K562 (cell line): ENCODE measurements around the gene DNAJC8. TPM values are rescaled to one million over a fixed set of nuclear protein-coding genes. Genes with fewer than 3 reads are reported as not detected.

Experiments used
- ESRRA ChIP-seq: fragments of 450-650 bp; IDR thresholded peaks from 2 replicates; pipeline ENCODE4 v1.6.1; 2014; ENCODE audit warnings: low read depth, mild to moderate bottlenecking, moderate library complexity, borderline replicate concordance
- KLF1 ChIP-seq: fragments of 450-650 bp; IDR thresholded peaks from 2 replicates; pipeline ENCODE4 v1.6.1; 2016; ENCODE audit warnings: missing genetic modification characterization, missing compliant biosample characterization
- KLF10 ChIP-seq: fragments of 250-450 bp; sonication (Bioruptor Pico); IDR thresholded peaks from 2 replicates; pipeline ENCODE4 v1.6.1; 2021; ENCODE audit warnings: matching md5 sums
- LEF1 ChIP-seq: fragments of 450-650 bp; IDR thresholded peaks from 2 replicates; pipeline ENCODE4 v1.6.1; 2016; ENCODE audit warnings: mild to moderate bottlenecking
- PRMT5 ChIP-seq: sonication (generic); formaldehyde crosslinking; IDR thresholded peaks from 2 replicates; pipeline ENCODE4 v1.5.0; 2020; ENCODE audit warnings: missing genetic modification reagents
- TAF15 ChIP-seq: fragments of 200-400 bp; formaldehyde crosslinking; IDR thresholded peaks from 2 replicates; pipeline ENCODE4 v1.6.1; 2017; ENCODE audit warnings: mild to moderate bottlenecking, low read depth, low read length, moderate library complexity
- ZNF212 ChIP-seq: fragments of 450-650 bp; formaldehyde crosslinking; IDR thresholded peaks from 2 replicates; pipeline ENCODE4 v1.4.0; 2020; ENCODE audit warnings: mild to moderate bottlenecking
- polyA plus RNA-seq, 8 experiments: library from polyadenylated mRNA; depleted of rRNA in 4 of 8; stranded (reverse) in 5 of 8; unstranded in 3 of 8; fragments of >200 nt; fragmentation: Nextera tagmentation in 2 of 8; fragmentation: Illumina TruSeq in 1 of 8; extraction: Ambion mirVana in 2 of 8; extraction: Trizol in 1 of 8; gene quantifications; 2 replicates each; pipeline versions ENCODE4 v1.2.1 to v1.2.3, GENCODE V29; 2011 to 2014; ENCODE audit warnings: inconsistent platforms in 1 of 8, missing spikeins in 1 of 8
- total RNA-seq, 7 experiments: library from RNA; depleted of rRNA in 6 of 7; stranded (reverse); fragments of >200 nt in 6 of 7; fragmentation: Illumina TruSeq in 2 of 7; extraction: Trizol in 2 of 7; gene quantifications; 2 replicates each; pipeline versions ENCODE4 v1.2.1 to v1.2.3, GENCODE V29; 2011 to 2021; ENCODE audit warnings: low replicate concordance in 1 of 7
- TF ChIP-seq, protein P1 (sequence below): sonication (generic); formaldehyde crosslinking; IDR thresholded peaks from 2 replicates; pipeline ENCODE4 v1.8.1; 2023; ENCODE audit warnings: mild to moderate bottlenecking, missing genetic modification reagents
- TF ChIP-seq, protein P2 (sequence below): fragments of 250-450 bp; sonication (Bioruptor Pico); IDR thresholded peaks from 2 replicates; pipeline ENCODE4 v1.5.0; 2020; ENCODE audit warnings: mild to moderate bottlenecking
- TF ChIP-seq, protein P3 (sequence below): IDR thresholded peaks from 2 replicates; pipeline ENCODE4 v1.6.1; 2012; ENCODE audit warnings: low read depth, low read length, improper control_type of control experiment, borderline replicate concordance
- TF ChIP-seq, protein P4 (sequence below): sonication (generic); formaldehyde crosslinking; IDR thresholded peaks from 2 replicates; pipeline ENCODE4 v1.8.0; 2023; ENCODE audit warnings: mild to moderate bottlenecking, missing genetic modification reagents
- TF ChIP-seq, protein P5 (sequence below): fragments of 200-800 bp; sonication (Bioruptor generic); IDR thresholded peaks from 2 replicates; pipeline ENCODE4 v1.6.1; 2017; ENCODE audit warnings: missing genetic modification characterization, missing compliant biosample characterization

DNAJC8 gene
- total and polyA plus RNA-seq, 9 of the 15 experiments (the other 6 are each of a cell fraction or from before 2014, with no cell fraction given): 143 to 508 (median 209) TPM

DNA sequence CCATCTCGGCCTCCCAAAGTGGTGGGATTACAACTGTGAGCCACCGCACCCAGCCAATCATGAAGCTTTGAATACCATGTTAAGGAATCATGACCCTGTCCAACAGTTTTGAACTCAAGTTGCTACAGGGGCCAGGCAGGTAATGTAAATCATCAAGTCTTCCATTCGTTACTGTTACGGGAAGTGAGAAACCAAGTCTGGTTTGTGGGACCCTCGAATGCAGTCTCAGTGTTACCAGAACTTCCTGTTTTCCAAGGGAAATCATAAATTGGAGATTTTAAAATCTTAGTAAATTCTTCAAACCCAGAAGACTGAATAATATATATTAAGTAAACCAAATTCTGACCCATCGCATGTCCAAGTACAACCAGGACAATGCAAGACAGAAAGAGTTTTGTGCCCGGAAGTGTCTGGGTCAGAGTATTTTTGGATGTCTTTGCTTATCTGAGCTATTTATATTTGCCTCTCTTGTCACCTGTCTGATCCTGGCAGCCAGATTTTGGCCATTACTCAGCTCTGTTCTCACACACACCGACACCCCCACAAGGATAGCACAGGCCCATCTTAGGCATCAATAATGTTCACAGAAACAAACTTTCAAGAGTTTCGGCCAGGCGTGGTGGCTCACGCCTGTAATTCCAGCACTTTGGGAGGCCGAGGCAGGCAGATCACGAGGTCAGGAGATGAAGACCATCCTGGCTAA lies 11.9 kb upstream of the DNAJC8 start (continued):
- TF ChIP-seq, protein P1, sequence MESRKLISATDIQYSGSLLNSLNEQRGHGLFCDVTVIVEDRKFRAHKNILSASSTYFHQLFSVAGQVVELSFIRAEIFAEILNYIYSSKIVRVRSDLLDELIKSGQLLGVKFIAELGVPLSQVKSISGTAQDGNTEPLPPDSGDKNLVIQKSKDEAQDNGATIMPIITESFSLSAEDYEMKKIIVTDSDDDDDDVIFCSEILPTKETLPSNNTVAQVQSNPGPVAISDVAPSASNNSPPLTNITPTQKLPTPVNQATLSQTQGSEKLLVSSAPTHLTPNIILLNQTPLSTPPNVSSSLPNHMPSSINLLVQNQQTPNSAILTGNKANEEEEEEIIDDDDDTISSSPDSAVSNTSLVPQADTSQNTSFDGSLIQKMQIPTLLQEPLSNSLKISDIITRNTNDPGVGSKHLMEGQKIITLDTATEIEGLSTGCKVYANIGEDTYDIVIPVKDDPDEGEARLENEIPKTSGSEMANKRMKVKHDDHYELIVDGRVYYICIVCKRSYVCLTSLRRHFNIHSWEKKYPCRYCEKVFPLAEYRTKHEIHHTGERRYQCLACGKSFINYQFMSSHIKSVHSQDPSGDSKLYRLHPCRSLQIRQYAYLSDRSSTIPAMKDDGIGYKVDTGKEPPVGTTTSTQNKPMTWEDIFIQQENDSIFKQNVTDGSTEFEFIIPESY: no peak
- TF ChIP-seq, protein P2, sequence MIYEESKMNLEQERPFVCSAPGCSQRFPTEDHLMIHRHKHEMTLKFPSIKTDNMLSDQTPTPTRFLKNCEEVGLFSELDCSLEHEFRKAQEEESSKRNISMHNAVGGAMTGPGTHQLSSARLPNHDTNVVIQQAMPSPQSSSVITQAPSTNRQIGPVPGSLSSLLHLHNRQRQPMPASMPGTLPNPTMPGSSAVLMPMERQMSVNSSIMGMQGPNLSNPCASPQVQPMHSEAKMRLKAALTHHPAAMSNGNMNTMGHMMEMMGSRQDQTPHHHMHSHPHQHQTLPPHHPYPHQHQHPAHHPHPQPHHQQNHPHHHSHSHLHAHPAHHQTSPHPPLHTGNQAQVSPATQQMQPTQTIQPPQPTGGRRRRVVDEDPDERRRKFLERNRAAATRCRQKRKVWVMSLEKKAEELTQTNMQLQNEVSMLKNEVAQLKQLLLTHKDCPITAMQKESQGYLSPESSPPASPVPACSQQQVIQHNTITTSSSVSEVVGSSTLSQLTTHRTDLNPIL: no peak
- TF ChIP-seq KLF1 (no peak), PRMT5 (no peak), ESRRA (no peak), KLF10 (CRISPR knock-in tag) (no peak), LEF1 (no peak), ZNF212 (CRISPR knock-in tag) (no peak), TAF15 (no peak)
- TF ChIP-seq, protein P3, sequence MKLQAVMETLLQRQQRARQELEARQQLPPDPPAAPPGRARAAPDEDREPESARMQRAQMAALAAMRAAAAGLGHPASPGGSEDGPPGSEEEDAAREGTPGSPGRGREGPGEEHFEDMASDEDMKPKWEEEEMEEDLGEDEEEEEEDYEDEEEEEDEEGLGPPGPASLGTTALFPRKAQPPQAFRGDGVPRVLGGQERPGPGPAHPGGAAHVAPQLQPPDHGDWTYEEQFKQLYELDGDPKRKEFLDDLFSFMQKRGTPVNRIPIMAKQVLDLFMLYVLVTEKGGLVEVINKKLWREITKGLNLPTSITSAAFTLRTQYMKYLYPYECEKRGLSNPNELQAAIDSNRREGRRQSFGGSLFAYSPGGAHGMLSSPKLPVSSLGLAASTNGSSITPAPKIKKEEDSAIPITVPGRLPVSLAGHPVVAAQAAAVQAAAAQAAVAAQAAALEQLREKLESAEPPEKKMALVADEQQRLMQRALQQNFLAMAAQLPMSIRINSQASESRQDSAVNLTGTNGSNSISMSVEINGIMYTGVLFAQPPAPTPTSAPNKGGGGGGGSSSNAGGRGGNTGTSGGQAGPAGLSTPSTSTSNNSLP: no peak
- TF ChIP-seq, protein P4, sequence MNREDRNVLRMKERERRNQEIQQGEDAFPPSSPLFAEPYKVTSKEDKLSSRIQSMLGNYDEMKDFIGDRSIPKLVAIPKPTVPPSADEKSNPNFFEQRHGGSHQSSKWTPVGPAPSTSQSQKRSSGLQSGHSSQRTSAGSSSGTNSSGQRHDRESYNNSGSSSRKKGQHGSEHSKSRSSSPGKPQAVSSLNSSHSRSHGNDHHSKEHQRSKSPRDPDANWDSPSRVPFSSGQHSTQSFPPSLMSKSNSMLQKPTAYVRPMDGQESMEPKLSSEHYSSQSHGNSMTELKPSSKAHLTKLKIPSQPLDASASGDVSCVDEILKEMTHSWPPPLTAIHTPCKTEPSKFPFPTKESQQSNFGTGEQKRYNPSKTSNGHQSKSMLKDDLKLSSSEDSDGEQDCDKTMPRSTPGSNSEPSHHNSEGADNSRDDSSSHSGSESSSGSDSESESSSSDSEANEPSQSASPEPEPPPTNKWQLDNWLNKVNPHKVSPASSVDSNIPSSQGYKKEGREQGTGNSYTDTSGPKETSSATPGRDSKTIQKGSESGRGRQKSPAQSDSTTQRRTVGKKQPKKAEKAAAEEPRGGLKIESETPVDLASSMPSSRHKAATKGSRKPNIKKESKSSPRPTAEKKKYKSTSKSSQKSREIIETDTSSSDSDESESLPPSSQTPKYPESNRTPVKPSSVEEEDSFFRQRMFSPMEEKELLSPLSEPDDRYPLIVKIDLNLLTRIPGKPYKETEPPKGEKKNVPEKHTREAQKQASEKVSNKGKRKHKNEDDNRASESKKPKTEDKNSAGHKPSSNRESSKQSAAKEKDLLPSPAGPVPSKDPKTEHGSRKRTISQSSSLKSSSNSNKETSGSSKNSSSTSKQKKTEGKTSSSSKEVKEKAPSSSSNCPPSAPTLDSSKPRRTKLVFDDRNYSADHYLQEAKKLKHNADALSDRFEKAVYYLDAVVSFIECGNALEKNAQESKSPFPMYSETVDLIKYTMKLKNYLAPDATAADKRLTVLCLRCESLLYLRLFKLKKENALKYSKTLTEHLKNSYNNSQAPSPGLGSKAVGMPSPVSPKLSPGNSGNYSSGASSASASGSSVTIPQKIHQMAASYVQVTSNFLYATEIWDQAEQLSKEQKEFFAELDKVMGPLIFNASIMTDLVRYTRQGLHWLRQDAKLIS (CRISPR knock-in tag): no peak
- TF ChIP-seq, protein P5, sequence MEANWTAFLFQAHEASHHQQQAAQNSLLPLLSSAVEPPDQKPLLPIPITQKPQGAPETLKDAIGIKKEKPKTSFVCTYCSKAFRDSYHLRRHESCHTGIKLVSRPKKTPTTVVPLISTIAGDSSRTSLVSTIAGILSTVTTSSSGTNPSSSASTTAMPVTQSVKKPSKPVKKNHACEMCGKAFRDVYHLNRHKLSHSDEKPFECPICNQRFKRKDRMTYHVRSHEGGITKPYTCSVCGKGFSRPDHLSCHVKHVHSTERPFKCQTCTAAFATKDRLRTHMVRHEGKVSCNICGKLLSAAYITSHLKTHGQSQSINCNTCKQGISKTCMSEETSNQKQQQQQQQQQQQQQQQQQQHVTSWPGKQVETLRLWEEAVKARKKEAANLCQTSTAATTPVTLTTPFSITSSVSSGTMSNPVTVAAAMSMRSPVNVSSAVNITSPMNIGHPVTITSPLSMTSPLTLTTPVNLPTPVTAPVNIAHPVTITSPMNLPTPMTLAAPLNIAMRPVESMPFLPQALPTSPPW: 0 out of 2 replicates have a peak, but pooled peaks have one; percentile 10
